ENCODE results near the gene OPRL1. TPM values are rescaled to one million over a fixed set of nuclear protein-coding genes. Genes with fewer than 3 reads are reported as not detected.

Gene OPRL1
- total RNA-seq, 2 donors from 2014 or later: 1.5 to 2.9 TPM

GRCh38 chr20:64068386-64069208, 11.3 kb upstream of the OPRL1 start:
- Histone ChIP-seq H3K9me3 (no peaks in the 10 kb centered on the region), H3K27me3 (replicated peaks; ENCODE audit: insufficient read depth) (no peaks in the 10 kb centered on the region), H3K36me3 (no peaks in the 10 kb centered on the region), H3K27ac (no peak overlapping the region), H3K4me3 (no peak overlapping the region), H3K4me1 (replicated peaks) (peaks cover 8% of the 10 kb centered on the region)
- 79% methylated on average over 12 of the region's 12 CpGs for WGBS
- intact Hi-C loops (cut with DNase I): loop anchor here (10.0 kb wide), 1 partner anchor 174 kb away; the partner anchor contains the start of gene DNAJC5
- no peak for DNase-seq (ENCODE audit: low spot score)
- TF ChIP-seq CTCF (IDR thresholded peaks at IDR 0.05): no peak

DNA sequence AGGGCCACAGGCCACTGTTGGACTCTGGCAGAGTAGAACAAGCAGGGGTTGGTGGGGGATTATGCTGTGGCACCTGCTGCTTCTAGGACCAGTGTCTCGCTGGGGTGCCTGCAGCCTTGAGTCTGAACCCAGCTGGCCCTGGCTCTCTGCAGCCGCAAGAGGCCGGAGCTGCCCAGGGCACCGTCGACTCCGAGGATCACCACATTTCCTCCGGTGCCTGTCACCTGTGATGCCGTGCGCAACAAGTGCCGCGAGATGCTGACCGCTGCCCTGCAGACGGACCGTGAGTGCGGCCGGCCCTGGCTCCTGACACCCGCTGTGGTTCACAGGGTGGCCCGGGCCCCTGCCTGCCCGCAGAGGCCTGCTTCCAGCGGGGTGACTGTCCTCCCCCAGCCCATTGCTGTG, 10.7 kb upstream of the OPRL1 start:
- no peaks in the 10 kb centered on the region for H3K27me3 ChIP-seq (replicated peaks; ENCODE audit: insufficient read depth)
- H3K4me3 ChIP-seq: no peak overlapping the region
- WGBS: 80% methylated on average over 2 of the region's 20 CpGs
- H3K9me3 ChIP-seq: no peaks in the 10 kb centered on the region
- no peaks in the 10 kb centered on the region for H3K36me3 ChIP-seq
- TF ChIP-seq POLR2AphosphoS5 (IDR thresholded peaks at IDR 0.05): no peak
- TF ChIP-seq CTCF (IDR thresholded peaks at IDR 0.05): no peak
- TF ChIP-seq POLR2A (IDR thresholded peaks at IDR 0.05): no peak
- peaks cover 2% of the 10 kb centered on the region for H3K4me1 ChIP-seq (replicated peaks)
- no peak for DNase-seq (ENCODE audit: low spot score)
- intact Hi-C loops (cut with DNase I): loop anchor here (10.0 kb wide), 1 partner anchor 174 kb away; the partner anchor contains the start of gene DNAJC5
- no peak overlapping the region for H3K27ac ChIP-seq

- 55% methylated on average over 10 of the region's 14 CpGs for WGBS
- Histone ChIP-seq H3K9me3 (no peaks in the 10 kb centered on the region), H3K36me3 (no peaks in the 10 kb centered on the region), H3K4me3 (no peak overlapping the region), H3K27ac (no peak overlapping the region), H3K27me3 (replicated peaks; ENCODE audit: insufficient read depth) (no peaks in the 10 kb centered on the region), H3K4me1 (replicated peaks) (no peaks in the 10 kb centered on the region)
- TF ChIP-seq POLR2A (IDR thresholded peaks at IDR 0.05): no peak
- peak in 2 of 4 experiments; percentile 31 to 58 for TF ChIP-seq CTCF (IDR thresholded peaks at IDR 0.05)
- no peak for DNase-seq (ENCODE audit: low spot score)
- intact Hi-C loops (cut with DNase I): loop anchor here (10.0 kb wide), 1 partner anchor 175 kb away; the partner anchor contains the start of gene DNAJC5
Observed at GRCh38 chr20:64069614-64070243, 10.2 kb upstream of the OPRL1 start.

GRCh38 chr20:64070244-64070993, 9.5 kb upstream of the OPRL1 start:
- intact Hi-C loops (cut with DNase I): no loop called here
- no peak for TF ChIP-seq CTCF (IDR thresholded peaks at IDR 0.05)
- TF ChIP-seq POLR2AphosphoS5 (IDR thresholded peaks at IDR 0.05): no peak
- TF ChIP-seq POLR2A (IDR thresholded peaks at IDR 0.05): no peak
- DNase-seq (ENCODE audit: low spot score): no peak
- Histone ChIP-seq H3K36me3 (no peaks in the 10 kb centered on the region), H3K27me3 (replicated peaks; ENCODE audit: insufficient read depth) (no peaks in the 10 kb centered on the region), H3K9me3 (no peaks in the 10 kb centered on the region), H3K4me1 (replicated peaks) (no peaks in the 10 kb centered on the region), H3K27ac (no peak overlapping the region), H3K4me3 (no peak overlapping the region)
- 91% methylated on average over 31 of the region's 31 CpGs for WGBS
